ENCODE data around the gene NDUFS2.

- TF ChIP-seq CTCF (IDR thresholded peaks at IDR 0.05; ENCODE audit: low read depth, low read length, poor library complexity, severe bottlenecking), result no peak
- no peak for TF ChIP-seq EZH2phosphoT487 (IDR thresholded peaks at IDR 0.05; ENCODE audit: borderline replicate concordance, low read length)
Observed at GRCh38 chr1:161196521-161197451, 5.4 kb upstream of the NDUFS2 start.

Measured in DOHH2 (cell line).